HG02943 (cell line): ENCODE measurements around the gene PALM.
"Not testable (repeated sequence)": the region's sequence is repeated elsewhere in the genome, so short reads cannot be mapped to it uniquely, and the experiment has no call there.

Experiments used
- ATAC-seq: cut with Tn5 transposase; IDR thresholded peaks from one replicate; pipeline ENCODE4 v1.9.1; 2021; ENCODE audit warnings: mild to moderate bottlenecking, low read depth, moderate library complexity; ENCODE audit not compliant: unreplicated experiment

Gene PALM

GRCh38 chr19:677601-678436 is 30.9 kb upstream of the PALM start:
- ATAC-seq, result no peak

GRCh38 chr19:678791-679388 is 29.8 kb upstream of the PALM start:
- no peak for ATAC-seq

- no peak for ATAC-seq
Measured at GRCh38 chr19:679418-680286, 29.1 kb upstream of the PALM start.

- ATAC-seq, result peak; percentile 66
Measured at GRCh38 chr19:680287-681028, 28.3 kb upstream of the PALM start.

- no peak for ATAC-seq
Measured at GRCh38 chr19:681029-682019, 27.4 kb upstream of the PALM start.

GRCh38 chr19:682678-683320 is 25.9 kb upstream of the PALM start:
- ATAC-seq, result no peak

- ATAC-seq, result no peak
Measured at GRCh38 chr19:685454-685931, 23.2 kb upstream of the PALM start.

GRCh38 chr19:686589-687297 is 22.0 kb upstream of the PALM start:
- ATAC-seq, result no peak

- ATAC-seq, result no peak
Measured at GRCh38 chr19:687569-688166, 21.1 kb upstream of the PALM start.

GRCh38 chr19:688214-688613 is 20.5 kb upstream of the PALM start:
- no peak for ATAC-seq

- ATAC-seq, result no peak
Measured at GRCh38 chr19:688992-689391, 19.7 kb upstream of the PALM start.

- ATAC-seq, result no peak
Measured at GRCh38 chr19:690203-690602, 18.5 kb upstream of the PALM start.

- no peak for ATAC-seq
Measured at GRCh38 chr19:694481-695351, 14.0 kb upstream of the PALM start.

- no peak for ATAC-seq
Measured at GRCh38 chr19:695352-695949, 13.3 kb upstream of the PALM start, which contains the start of gene PRSS57. PRSS57 (minus strand) TSS chr19:695452; CDS start chr19:695430, 22 bp downstream.

- ATAC-seq, result not testable (repeated sequence)
Measured at GRCh38 chr19:698529-698928, 10.2 kb upstream of the PALM start.

GRCh38 chr19:699885-700284 is 8.8 kb upstream of the PALM start:
- not testable (repeated sequence) for ATAC-seq
